ENCODE results near the gene AGMO.

DNA sequence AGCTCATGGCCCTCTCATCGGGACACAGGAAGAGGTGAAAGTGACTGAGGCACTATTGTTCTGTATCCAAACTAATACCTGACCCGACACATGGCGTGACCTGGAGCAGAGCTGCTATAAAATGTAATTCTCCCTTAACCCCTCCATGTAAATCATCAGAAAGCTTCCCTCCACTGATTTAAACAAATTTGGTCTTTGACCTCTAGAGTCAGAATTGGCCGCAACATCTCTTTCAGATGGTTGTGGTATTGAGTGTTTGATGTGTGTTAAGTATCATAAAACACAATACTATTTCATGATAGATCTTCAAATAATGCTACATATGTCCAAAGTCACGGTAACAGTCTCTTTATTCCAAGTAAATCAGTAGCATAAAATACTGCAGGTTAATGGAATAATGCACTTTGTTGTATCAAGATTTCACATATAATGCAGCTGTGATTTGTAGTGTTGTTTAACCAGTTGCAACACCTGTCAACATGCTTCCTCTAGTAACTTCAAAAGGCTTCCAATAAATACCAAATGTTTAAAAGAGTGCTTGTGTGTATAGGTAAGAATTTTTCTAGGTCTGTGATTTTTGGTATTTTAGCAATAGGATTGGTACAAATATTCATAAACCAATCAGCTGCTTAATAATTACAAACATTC, 144.3 kb downstream of the AGMO start:
- TF ChIP-seq, protein P1, sequence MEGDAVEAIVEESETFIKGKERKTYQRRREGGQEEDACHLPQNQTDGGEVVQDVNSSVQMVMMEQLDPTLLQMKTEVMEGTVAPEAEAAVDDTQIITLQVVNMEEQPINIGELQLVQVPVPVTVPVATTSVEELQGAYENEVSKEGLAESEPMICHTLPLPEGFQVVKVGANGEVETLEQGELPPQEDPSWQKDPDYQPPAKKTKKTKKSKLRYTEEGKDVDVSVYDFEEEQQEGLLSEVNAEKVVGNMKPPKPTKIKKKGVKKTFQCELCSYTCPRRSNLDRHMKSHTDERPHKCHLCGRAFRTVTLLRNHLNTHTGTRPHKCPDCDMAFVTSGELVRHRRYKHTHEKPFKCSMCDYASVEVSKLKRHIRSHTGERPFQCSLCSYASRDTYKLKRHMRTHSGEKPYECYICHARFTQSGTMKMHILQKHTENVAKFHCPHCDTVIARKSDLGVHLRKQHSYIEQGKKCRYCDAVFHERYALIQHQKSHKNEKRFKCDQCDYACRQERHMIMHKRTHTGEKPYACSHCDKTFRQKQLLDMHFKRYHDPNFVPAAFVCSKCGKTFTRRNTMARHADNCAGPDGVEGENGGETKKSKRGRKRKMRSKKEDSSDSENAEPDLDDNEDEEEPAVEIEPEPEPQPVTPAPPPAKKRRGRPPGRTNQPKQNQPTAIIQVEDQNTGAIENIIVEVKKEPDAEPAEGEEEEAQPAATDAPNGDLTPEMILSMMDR (IDR thresholded peaks at IDR 0.05; ENCODE audit: low read depth, low read length, missing input control), result no peak
- TF ChIP-seq JUND (IDR thresholded peaks at IDR 0.05), result no peak
- no peak for TF ChIP-seq ZBTB33 (IDR thresholded peaks at IDR 0.05)
- no peak for TF ChIP-seq GABPA (IDR thresholded peaks at IDR 0.05 in 1 of 2, conservative IDR thresholded peaks at IDR 0.05 in 1 of 2)
- no peak for TF ChIP-seq ATF3 (IDR thresholded peaks at IDR 0.05)
- TF ChIP-seq SP1 (IDR thresholded peaks at IDR 0.05), result no peak
- TF ChIP-seq YY1 (IDR thresholded peaks at IDR 0.05), result peak; percentile 27
- TF ChIP-seq TAF1 (conservative IDR thresholded peaks at IDR 0.05), result no peak
- TF ChIP-seq, protein P2, sequence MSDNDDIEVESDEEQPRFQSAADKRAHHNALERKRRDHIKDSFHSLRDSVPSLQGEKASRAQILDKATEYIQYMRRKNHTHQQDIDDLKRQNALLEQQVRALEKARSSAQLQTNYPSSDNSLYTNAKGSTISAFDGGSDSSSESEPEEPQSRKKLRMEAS (IDR thresholded peaks at IDR 0.05), result no peak

Data from liver (tissue), 3 donors.